ENCODE measurements around the gene ZSCAN9. TPM values are rescaled to one million over a fixed set of nuclear protein-coding genes. Genes with fewer than 3 reads are reported as not detected.

ZSCAN9 gene
- total and polyA plus RNA-seq, 9 of the 15 experiments (the other 6 are each of a cell fraction or from before 2014, with no cell fraction given), result 18.8 to 48.9 (median 28.7) TPM

GRCh38 chr6:28220257-28221133, 4.6 kb upstream of the ZSCAN9 start (continued):
- TF ChIP-seq CHD7 (IDR thresholded peaks at IDR 0.05; ENCODE audit: low read depth, low read length) (no peak), CGGBP1 (CRISPR knock-in tag; IDR thresholded peaks at IDR 0.05) (peak; percentile 90), L3MBTL2 (IDR thresholded peaks at IDR 0.05) (peak; percentile 76), CC2D1A (IDR thresholded peaks at IDR 0.05) (no peak), E2F1 (CRISPR knock-in tag; IDR thresholded peaks at IDR 0.05) (no peak), TSHZ1 (CRISPR knock-in tag; IDR thresholded peaks at IDR 0.05) (no peak), ZNF436 (CRISPR knock-in tag; IDR thresholded peaks at IDR 0.05) (peak; percentile 61; the same call in 1 of the 2 replicates), SOX6 (IDR thresholded peaks at IDR 0.05) (peak; percentile 61; the same call in 1 of the 2 replicates), ZNF23 (CRISPR knock-in tag; IDR thresholded peaks at IDR 0.05) (no peak)

Measured in K562 (cell line).